Measurements from ENCODE around the gene CHRND.
"Not testable (repeated sequence)": the region's sequence is repeated elsewhere in the genome, so short reads cannot be mapped to it uniquely, and the experiment has no call there.

Gene CHRND

DNA sequence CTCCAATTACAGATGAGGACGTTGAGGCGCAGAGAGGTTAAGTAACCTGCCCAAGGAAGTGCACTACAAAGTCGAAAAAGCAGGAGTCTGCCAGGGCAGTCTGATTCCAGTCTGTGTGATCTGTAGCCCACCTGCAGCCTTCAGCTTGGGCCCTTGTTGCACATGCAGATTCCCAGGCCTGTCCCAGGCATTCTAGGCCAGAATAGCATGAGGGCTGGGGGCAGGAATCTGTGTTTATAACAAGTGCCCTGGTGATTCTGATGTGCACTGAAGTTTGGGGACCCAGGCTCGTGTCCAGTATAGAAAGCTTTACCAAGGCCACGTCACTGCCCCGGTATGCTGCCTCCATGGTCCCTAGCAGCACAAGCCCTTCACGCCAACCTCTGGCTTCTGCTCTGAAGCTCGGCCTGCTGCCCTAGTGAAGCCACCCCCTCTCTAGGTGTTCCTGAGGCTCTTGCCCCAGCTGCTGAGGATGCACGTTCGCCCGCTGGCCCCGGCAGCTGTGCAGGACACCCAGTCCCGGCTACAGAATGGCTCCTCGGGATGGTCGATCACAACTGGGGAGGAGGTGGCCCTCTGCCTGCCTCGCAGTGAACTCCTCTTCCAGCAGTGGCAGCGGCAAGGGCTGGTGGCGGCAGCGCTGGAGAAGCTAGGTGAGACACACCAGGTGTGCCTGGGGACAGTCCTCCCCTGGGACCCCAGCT lies 18.1 kb downstream of the CHRND start:
- no peak for DNase-seq

GRCh38 chr2:232544674-232545073 lies 18.7 kb downstream of the CHRND start:
- DNase-seq = no peak

DNA sequence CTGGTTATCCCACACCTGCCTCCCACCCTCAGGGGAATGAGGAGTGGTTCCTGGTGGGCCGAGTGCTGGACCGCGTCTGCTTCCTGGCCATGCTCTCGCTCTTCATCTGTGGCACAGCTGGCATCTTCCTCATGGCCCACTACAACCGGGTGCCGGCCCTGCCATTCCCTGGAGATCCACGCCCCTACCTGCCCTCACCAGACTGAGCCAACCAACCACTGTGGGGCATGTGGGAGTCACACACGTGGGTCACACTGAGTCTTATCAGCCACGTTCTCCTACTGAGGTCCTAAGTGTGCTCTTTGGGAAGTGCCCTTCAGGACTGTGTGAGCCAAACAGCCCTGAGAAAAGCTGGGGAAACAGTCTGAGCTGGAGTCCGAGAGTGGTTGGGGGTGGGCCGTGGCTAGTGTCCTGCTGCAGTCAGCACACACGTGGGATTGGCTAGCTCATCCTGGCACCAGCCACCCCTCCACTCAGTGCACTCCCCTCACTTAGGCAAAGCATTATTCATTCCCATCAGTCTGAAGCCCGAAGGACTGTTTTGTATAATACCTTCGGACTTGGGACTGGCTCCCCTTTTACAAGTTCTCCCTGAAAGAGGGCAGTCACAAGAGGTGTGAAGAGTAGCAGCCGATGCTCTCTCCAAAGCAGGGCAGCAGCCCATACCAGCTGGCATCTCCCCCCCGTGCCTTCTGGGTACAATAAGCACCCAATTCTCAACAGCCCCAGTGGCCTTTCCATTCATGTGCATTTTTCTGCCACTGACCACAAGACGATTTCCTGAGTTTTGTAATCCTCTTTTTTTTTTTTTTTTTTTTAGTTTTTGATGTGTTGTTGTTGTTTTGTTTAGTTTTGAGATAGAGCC lies 19.8 kb downstream of the CHRND start:
- DNase-seq = no peak

DNA sequence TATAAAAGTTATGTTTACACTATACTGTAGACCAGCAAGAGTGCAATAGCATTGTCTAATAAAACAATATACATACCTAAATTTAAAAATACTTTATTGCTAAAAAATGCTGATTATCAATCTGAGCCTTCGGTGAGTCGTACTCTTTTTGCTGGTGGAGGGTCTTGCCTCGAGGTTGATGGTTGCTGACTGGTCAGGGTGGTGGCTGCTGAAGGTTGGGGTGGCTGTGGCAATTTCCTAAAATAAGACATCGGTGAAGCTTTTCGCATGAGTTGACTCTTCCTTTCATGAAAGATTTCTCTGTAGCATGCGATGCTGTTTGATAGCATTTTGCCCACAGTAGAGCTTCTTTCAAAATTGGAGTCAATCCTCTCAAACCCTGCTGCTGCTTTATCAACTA lies 22.0 kb downstream of the CHRND start:
- DNase-seq = no peak

- no peak for DNase-seq
Measured at GRCh38 chr2:232549655-232550353, 23.8 kb downstream of the CHRND start.

DNA sequence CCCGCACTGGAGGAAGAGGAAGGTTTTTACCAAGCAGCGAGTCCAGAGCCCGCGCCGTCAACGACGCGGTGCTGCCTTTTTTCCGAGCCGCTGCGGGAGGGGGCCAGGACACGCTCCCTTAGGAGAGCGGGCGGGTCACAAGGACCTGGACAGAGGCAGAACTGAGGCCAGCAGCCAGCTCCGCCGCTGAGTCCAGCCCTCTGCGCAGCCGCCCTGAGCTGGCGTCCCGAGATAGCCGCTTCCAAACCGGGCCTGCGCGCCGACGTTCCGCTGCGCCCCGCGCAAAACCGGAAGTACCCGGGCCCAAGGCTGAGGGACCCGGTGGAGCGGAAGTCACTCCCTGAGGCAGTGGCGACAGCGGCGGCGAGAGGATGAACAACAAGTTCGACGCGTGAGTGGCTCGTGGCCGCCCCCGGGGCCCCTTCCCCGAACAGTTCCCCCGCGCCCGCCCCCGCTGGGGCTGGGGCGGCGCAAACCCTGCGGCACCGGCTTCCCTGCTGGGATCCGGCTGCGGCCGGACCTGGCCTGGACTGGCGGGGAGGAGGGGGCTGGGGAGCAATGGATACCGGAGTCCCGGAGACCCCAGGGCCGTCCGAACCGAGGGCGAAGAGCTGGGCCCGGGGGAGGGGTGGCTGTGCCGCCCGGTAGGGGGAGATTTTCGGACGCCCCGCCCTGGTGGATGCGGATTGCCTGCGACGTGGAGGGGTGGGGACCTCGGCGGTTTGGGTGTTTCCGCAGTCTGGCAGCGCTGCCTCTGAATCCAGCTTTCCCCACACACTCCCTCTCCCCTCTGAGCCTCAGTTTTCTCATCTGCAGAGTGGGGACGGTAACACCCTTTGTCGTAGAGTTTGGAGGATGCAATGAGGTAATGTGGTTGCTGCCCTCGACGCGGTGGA lies 24.6 kb downstream of the CHRND start, which contains the start of the genes EIF4E2 and TIGD1:
Gene EIF4E2 (plus strand): TSS at position 336 of the 896 bp plus-strand sequence. CDS start 36 bp downstream, at position 372.
Gene TIGD1 (minus strand): TSS at position 204 of the 896 bp plus-strand sequence. CDS start 675 bp downstream, outside the sequence.
- DNase-seq = peak; percentile 82

- no peak for DNase-seq
Measured at GRCh38 chr2:232551250-232551638, 25.3 kb downstream of the CHRND start.

DNA sequence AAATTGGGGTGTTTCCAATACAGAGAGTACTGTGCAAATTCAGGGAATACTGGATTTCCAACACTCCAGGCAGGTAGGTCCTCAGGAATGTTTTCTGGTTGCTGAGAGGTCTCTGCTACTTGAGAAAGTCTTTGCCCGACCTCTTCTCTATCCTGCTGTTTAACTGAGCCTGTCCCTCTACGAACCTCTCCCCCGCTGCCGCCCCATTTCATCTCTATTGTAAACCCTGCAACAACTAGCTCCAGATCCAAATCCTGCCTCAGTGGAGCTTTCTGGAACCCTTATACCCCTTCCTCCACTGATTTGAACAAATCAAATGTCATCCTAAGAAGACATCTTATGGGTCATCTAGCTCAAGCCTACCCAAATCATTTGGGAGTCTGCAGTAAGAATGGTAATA lies 25.8 kb downstream of the CHRND start:
- DNase-seq = no peak

DNA sequence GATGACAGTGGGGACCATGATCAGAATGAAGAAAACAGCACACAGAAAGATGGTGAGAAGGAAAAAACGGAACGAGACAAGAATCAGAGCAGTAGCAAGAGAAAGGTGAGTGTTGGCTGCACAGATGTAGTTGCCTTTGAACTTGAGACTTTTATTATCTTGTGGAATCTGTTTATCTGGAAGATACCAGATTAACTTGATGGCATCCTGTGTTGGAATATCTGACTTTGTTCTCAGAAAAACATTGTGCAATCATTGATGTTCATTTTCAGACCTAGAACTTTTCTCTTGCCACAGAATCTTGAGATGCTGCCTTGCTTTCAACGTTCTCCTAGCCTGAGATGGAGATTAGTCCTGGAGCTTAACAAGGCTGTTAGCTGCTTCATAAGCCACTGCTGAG lies 30.5 kb downstream of the CHRND start:
- DNase-seq = no peak

GRCh38 chr2:232562515-232563151 lies 36.7 kb downstream of the CHRND start:
- DNase-seq = no peak

GRCh38 chr2:232563580-232563979 lies 37.6 kb downstream of the CHRND start:
- DNase-seq = no peak

DNA sequence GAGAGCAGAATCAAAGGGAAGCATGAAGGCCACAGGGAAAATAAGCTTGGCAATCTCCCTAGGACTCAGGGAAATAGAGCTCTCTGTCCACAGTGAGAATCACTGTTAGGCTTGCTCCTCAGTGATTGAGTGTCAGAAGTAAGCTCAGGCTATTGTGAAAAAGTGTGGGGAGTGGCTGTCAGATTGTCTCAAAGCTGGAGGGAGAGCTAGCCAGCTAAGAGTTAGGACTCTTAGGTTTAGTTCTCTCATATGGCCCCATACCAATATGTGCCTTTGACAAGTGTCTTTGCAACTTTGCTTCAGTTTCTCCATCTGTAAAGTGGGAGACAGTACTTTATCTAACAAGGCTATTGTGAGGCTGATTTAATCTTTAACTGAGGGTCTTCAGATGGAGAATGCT lies 41.8 kb downstream of the CHRND start:
- DNase-seq = no peak

GRCh38 chr2:232568161-232568560 lies 42.2 kb downstream of the CHRND start:
- no peak for DNase-seq

GRCh38 chr2:232569541-232569940 lies 43.6 kb downstream of the CHRND start:
- no peak for DNase-seq

DNA sequence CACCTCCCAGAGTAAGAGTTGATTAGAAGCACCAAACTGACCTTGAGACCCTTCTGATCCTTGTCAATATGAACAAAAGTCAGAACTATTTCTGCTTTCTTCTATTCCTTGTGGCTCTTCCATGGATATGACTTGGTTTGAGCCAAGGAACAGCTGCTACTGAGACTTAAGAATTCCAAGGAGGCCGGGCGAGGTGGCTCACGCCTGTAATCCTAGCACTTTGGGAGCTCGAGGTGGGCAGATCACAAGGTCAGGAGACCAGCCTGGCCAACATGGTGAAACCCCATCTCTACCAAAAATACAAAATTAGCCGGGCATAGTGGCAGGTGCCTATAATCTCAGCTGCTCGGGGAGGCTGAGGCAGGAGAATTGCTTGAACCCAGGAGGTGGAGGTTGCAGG lies 44.5 kb downstream of the CHRND start:
- not testable (repeated sequence) for DNase-seq

DNA sequence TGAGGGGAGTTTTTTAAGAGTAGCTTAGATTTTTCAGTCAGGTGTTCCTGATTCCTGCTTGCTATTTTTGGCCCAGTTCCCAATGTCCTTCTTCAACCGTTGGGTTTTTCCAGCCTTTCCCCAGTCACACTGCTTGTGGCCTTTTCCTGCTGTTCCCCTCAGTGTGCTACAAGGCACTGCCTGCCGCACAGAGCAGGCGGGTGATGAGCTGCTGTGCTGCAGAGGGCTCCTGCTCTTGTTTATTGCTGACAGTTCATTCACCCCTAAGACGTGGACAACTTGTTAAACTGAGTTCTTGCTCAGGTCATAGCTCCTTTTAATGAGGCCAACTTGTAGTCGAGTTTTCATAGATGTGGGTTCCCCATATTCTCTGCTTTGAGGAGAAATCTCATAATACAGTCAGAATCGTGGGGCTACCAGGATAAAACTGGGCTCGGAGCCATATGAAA lies 45.1 kb downstream of the CHRND start:
- no peak for DNase-seq

GRCh38 chr2:232573042-232573441 lies 47.1 kb downstream of the CHRND start:
- no peak for DNase-seq

- DNase-seq = no peak
Measured at GRCh38 chr2:232573771-232574435, 47.9 kb downstream of the CHRND start.

DNA sequence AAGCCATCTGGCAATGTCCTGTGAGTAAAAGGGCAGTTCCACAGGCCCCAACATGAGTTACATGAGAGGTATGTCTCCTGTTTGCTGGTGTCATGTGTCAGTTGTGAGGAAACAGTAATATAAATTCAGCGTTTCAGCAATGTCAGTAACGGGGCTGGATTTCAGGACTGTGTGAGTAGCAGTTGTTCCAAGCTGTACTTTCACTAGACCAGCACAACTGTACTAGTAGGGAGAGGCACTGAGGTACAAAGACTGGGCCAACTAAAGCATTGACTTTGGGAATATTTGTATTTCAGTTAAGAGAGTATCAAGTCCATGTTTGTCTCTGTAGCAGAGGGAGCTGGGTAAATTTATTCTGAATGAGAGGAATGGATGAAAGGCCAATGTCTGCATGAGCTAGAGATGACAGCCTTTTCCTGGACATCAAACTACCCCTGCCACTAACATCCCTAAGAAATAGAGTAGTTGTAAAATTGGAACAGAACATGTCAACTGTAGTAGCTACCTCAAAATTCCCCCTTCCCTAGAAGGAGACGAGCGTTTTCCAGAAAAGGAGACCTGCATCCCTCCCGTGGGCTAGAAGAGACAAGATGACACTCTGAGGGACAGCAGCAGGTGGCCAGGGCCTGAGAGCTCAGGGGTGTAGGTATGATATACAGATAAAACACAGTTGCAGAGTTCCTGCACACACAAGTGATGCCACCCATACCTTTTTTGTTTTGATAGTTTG lies 48.9 kb downstream of the CHRND start:
- no peak for DNase-seq

DNA sequence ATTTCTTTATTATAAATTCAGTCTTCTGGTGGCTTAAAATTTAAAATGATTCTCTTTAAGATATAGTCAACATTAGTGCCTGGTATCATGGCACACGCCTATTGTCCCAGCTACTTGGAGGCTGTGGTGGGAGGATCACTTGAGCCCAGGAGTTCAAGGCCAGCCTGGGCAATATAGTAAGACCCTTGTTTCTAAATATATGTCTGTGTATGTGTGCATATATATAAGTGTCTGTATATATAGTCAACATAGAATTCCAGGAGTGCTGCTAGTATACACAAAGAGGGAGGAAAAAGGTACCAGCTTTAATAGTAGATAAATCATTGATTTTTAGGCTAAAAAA lies 49.4 kb downstream of the CHRND start:
- no peak for DNase-seq

GRCh38 chr2:232576995-232577394 lies 51.0 kb downstream of the CHRND start:
- DNase-seq = no peak
